ENCODE results near the gene RNF44. TPM values are rescaled to one million over a fixed set of nuclear protein-coding genes. Genes with fewer than 3 reads are reported as not detected.
A peak's percentile ranks its signal among the peaks of the same experiment; 100 is the strongest.

The RNF44 gene
- total and polyA plus RNA-seq, 2 of the 13 experiments (the other 11 are each of a cell fraction or from before 2014, with no cell fraction given): 9.2 to 16.8 TPM

GRCh38 chr5:176545737-176546509 is 8.7 kb upstream of the RNF44 start (continued):
- TF ChIP-seq ATF4 (CRISPR knock-in tag; IDR thresholded peaks at IDR 0.05): peak in 1 of 2 experiments; percentile 34; a peak in 1 of 4 replicates
- TF ChIP-seq FOXK1 (CRISPR knock-in tag; IDR thresholded peaks at IDR 0.05; ENCODE audit: borderline replicate concordance, low read depth): peak; percentile 18; the same call in 1 of the 2 replicates
- TF ChIP-seq BRF2 (CRISPR knock-in tag; IDR thresholded peaks at IDR 0.05): no peak
- 0 out of 2 replicates have a peak, but pooled peaks have one; percentile 27 for TF ChIP-seq RXRB (CRISPR knock-in tag; IDR thresholded peaks at IDR 0.05; ENCODE audit: borderline replicate concordance)
- TF ChIP-seq MEIS1 (CRISPR knock-in tag; IDR thresholded peaks at IDR 0.05; ENCODE audit: borderline replicate concordance): 0 out of 2 replicates have a peak, but pooled peaks have one; percentile 36
- peak; percentile 47; the same call in 1 of the 2 replicates for TF ChIP-seq ARID4A (CRISPR knock-in tag; IDR thresholded peaks at IDR 0.05; ENCODE audit: borderline replicate concordance)
- no peak for TF ChIP-seq KAT8 (CRISPR knock-in tag; IDR thresholded peaks at IDR 0.05)
- TF ChIP-seq ARNT2 (CRISPR knock-in tag; IDR thresholded peaks at IDR 0.05; ENCODE audit: low read depth): 0 out of 2 replicates have a peak, but pooled peaks have one; percentile 45
- TF ChIP-seq ZNF589 (CRISPR knock-in tag; conservative IDR thresholded peaks at IDR 0.05): no peak
- TF ChIP-seq ZFP91 (CRISPR knock-in tag; IDR thresholded peaks at IDR 0.05; ENCODE audit: borderline replicate concordance): peak; percentile 62; the same call in 1 of the 2 replicates
- peak; percentile 54 for TF ChIP-seq RARA (CRISPR knock-in tag; IDR thresholded peaks at IDR 0.05)
- TF ChIP-seq NRL (CRISPR knock-in tag; IDR thresholded peaks at IDR 0.05; ENCODE audit: borderline replicate concordance): 0 out of 2 replicates have a peak, but pooled peaks have one; percentile 47
- 0 out of 2 replicates have a peak, but pooled peaks have one; percentile 88 for TF ChIP-seq ZNF512B (CRISPR knock-in tag; IDR thresholded peaks at IDR 0.05; ENCODE audit: borderline replicate concordance)
- no peak for TF ChIP-seq MAF1 (CRISPR knock-in tag; IDR thresholded peaks at IDR 0.05; ENCODE audit: borderline replicate concordance)
- peak; percentile 75 for TF ChIP-seq ZFX (CRISPR knock-in tag; IDR thresholded peaks at IDR 0.05; ENCODE audit: low read depth)
- TF ChIP-seq ZNF792 (CRISPR knock-in tag; IDR thresholded peaks at IDR 0.05): no peak

Data from HepG2 (cell line).